IPS-NIHi7 (cell line): Measurements from ENCODE around the gene UIMC1.

Source experiments
- DNase-seq: peaks from one replicate; pipeline ENCODE4 v3.0.0; 2012; ENCODE audit warnings: mixed read lengths; ENCODE audit errors: extremely low spot score

The UIMC1 gene

GRCh38 chr5:176870110-176870591 is 136.4 kb downstream of the UIMC1 start:
- peak; percentile 92 for DNase-seq

GRCh38 chr5:176869501-176870109 is 137.0 kb downstream of the UIMC1 start:
- no peak for DNase-seq

GRCh38 chr5:176868731-176869130 is 137.8 kb downstream of the UIMC1 start:
- no peak for DNase-seq

- no peak for DNase-seq
These were observed 138.5 kb downstream of the UIMC1 start for GRCh38 chr5:176868126-176868525.

GRCh38 chr5:176866707-176867310 is 139.8 kb downstream of the UIMC1 start:
- peak; percentile 68 for DNase-seq

- DNase-seq: no peak
These were observed 140.6 kb downstream of the UIMC1 start for GRCh38 chr5:176865964-176866363.

- no peak for DNase-seq
These were observed 141.8 kb downstream of the UIMC1 start for GRCh38 chr5:176864755-176865154.

- DNase-seq: no peak
These were observed 142.8 kb downstream of the UIMC1 start for GRCh38 chr5:176863765-176864098.

GRCh38 chr5:176863041-176863764 is 143.4 kb downstream of the UIMC1 start:
- DNase-seq: no peak

- no peak for DNase-seq
These were observed 144.1 kb downstream of the UIMC1 start for GRCh38 chr5:176862330-176862995.

GRCh38 chr5:176861276-176861675 is 145.3 kb downstream of the UIMC1 start:
- DNase-seq: no peak

GRCh38 chr5:176860381-176860780 is 146.2 kb downstream of the UIMC1 start:
- no peak for DNase-seq

- no peak for DNase-seq
These were observed 146.7 kb downstream of the UIMC1 start for GRCh38 chr5:176859916-176860315.

GRCh38 chr5:176857894-176858273 is 148.7 kb downstream of the UIMC1 start:
- no peak for DNase-seq

GRCh38 chr5:176857216-176857893 is 149.2 kb downstream of the UIMC1 start:
- DNase-seq: no peak

GRCh38 chr5:176856746-176857145 is 149.8 kb downstream of the UIMC1 start:
- DNase-seq: no peak

GRCh38 chr5:176855598-176855997 is 151.0 kb downstream of the UIMC1 start:
- DNase-seq: no peak
